Measurements from ENCODE around the gene RERE. TPM values are rescaled to one million over a fixed set of nuclear protein-coding genes. Genes with fewer than 3 reads are reported as not detected.

The RERE gene
- total RNA-seq, 1 experiment from 2014 or later: 73.4 TPM

DNA sequence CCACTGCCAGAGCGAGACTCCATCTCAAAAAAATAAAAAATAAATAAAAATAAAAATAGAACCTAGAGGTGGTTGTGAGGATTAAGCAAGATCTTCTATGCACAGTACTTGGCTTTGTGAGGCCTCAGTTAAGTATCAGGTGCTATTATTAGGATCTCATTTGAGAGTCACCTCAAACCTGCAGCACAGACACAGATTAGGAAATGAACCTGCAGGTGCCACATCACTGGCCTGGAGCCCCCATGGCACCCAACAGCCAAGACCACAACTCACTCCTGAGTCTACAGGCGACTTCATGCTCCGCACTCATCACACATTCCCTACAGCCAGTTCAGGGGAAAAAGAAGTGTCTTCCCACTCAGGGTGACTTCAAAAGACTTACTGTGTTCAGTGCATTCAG lies 322.8 kb downstream of the RERE start:
- H3K4me2 ChIP-seq: no peak overlapping the region

DNA sequence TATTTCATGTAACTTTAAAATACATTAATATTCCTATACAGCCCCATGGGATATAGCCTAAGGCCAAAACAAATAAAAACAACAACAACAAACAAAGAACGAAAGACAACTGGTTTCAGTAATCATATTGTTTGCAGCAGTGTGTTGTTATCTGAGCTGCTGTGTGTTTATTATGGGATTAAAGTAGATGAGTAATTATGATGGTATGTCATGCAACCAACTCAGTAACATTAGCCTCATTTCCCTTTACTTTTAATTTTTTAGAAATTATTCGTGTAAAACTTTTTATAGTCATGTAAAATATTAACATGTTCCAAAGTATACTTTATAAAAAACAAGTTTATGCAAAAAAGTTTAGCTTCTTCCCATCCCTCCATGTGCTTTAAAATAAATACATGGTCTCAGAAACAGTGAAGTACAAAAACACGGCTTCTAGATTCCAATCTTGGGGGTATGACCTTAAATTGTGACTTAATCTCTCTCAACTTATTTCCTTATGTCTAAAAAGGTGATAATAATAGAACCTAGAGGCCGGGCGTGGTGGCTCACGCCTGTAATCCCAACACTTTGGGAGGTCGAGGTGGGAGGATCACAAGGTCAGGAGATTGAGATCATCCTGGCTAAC lies 323.4 kb downstream of the RERE start:
- DNase-seq: peak in 1 of 2 experiments; percentile 61
- Histone ChIP-seq H4K20me1 (ENCODE audit: insufficient read depth) (no peaks in the 10 kb centered on the region), H3K27me3 (ENCODE audit: insufficient read depth, low read depth) (no peaks in the 10 kb centered on the region), H3K9me2 (ENCODE audit: insufficient read depth) (no peaks in the 10 kb centered on the region), H2AFZ (no peak overlapping the region), H3K9me3 (ENCODE audit: insufficient read depth, low read depth) (no peaks in the 10 kb centered on the region), H3F3A (ENCODE audit: insufficient read depth, low read depth) (peaks cover 17% of the 10 kb centered on the region; the same call in 1 of the 2 replicates), H3K4me1 (replicated peaks; ENCODE audit: insufficient read depth) (peaks cover 29% of the 10 kb centered on the region), H3K79me2 (ENCODE audit: low read depth) (peaks cover 13% of the 10 kb centered on the region; the same call in 1 of the 2 replicates), H3K4me3 (no peak overlapping the region), H3K27ac (peak overlapping the region; percentile 48), H3K36me3 (ENCODE audit: low read depth) (0 out of 2 replicates have a peak, but pooled peaks cover 4% of the 10 kb centered on the region), H3K4me2 (peak overlapping the region; percentile 8; the same call in 1 of the 2 replicates)
- TF ChIP-seq EZH2 (IDR thresholded peaks at IDR 0.05; ENCODE audit: low read depth): no peak
- TF ChIP-seq, protein P1, sequence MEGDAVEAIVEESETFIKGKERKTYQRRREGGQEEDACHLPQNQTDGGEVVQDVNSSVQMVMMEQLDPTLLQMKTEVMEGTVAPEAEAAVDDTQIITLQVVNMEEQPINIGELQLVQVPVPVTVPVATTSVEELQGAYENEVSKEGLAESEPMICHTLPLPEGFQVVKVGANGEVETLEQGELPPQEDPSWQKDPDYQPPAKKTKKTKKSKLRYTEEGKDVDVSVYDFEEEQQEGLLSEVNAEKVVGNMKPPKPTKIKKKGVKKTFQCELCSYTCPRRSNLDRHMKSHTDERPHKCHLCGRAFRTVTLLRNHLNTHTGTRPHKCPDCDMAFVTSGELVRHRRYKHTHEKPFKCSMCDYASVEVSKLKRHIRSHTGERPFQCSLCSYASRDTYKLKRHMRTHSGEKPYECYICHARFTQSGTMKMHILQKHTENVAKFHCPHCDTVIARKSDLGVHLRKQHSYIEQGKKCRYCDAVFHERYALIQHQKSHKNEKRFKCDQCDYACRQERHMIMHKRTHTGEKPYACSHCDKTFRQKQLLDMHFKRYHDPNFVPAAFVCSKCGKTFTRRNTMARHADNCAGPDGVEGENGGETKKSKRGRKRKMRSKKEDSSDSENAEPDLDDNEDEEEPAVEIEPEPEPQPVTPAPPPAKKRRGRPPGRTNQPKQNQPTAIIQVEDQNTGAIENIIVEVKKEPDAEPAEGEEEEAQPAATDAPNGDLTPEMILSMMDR (conservative IDR thresholded peaks at IDR 0.05): no peak
- ChIA-PET CTCF (interaction anchor here (0.6 kb wide), 1 partner anchor 291 kb away, joined by 3 read pairs; no protein-coding TSS in a partner anchor), POLR2A (ENCODE audit: unreplicated experiment) (no interaction called here)
- intact Hi-C loops (cut with micrococcal nuclease; ENCODE audit: unreplicated experiment): no loop called here
- BruUV-seq (replicated peaks): no TSS peak

More for the DNA sequence above, 322.8 kb downstream of the RERE start:
- ChIA-PET CTCF (interaction anchor here (0.6 kb wide), 1 partner anchor 290 kb away, joined by 3 read pairs; no protein-coding TSS in a partner anchor), POLR2A (ENCODE audit: unreplicated experiment) (no interaction called here)
- BruUV-seq (replicated peaks): no TSS peak
- Histone ChIP-seq H3K79me2 (ENCODE audit: low read depth) (peaks cover 13% of the 10 kb centered on the region; the same call in 1 of the 2 replicates), H3K36me3 (ENCODE audit: low read depth) (0 out of 2 replicates have a peak, but pooled peaks cover 4% of the 10 kb centered on the region), H3K4me1 (replicated peaks; ENCODE audit: insufficient read depth) (peaks cover 29% of the 10 kb centered on the region), H3K27ac (no peak overlapping the region; the same call in 1 of the 2 replicates), H3K9me2 (ENCODE audit: insufficient read depth) (no peaks in the 10 kb centered on the region), H4K20me1 (ENCODE audit: insufficient read depth) (no peaks in the 10 kb centered on the region), H3F3A (ENCODE audit: insufficient read depth, low read depth) (peaks cover 17% of the 10 kb centered on the region; the same call in 1 of the 2 replicates), H3K9me3 (ENCODE audit: insufficient read depth, low read depth) (no peaks in the 10 kb centered on the region), H3K27me3 (ENCODE audit: insufficient read depth, low read depth) (no peaks in the 10 kb centered on the region), H2AFZ (no peak overlapping the region), H3K4me3 (no peak overlapping the region)
- intact Hi-C loops (cut with micrococcal nuclease; ENCODE audit: unreplicated experiment): no loop called here
- TF ChIP-seq EZH2 (IDR thresholded peaks at IDR 0.05; ENCODE audit: low read depth): no peak
- TF ChIP-seq, protein P1 (conservative IDR thresholded peaks at IDR 0.05): no peak
- DNase-seq: no peak

DNA sequence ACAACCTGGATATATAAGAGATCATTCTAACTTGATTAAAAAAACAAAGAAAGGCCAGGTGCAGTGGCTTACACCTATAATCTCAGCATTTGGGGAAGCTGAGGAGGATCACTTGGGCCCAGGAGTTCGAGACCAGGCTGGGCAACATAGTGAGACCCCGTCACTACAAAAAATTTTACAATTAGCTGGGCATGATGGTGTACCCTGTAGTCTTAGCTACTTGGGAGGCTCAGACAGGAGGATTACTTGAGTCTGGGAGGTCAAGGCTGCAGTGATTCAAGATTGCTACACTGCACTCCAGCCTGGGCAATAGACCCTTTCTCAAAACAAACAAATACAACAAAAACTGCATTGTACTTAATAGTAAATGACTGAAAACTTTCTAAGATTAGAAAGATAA lies 330.2 kb downstream of the RERE start:
- ChIA-PET POLR2A (ENCODE audit: unreplicated experiment) (no interaction called here), CTCF (no interaction called here)
- Histone ChIP-seq H3K27me3 (ENCODE audit: insufficient read depth, low read depth) (no peaks in the 10 kb centered on the region), H3K4me1 (replicated peaks; ENCODE audit: insufficient read depth) (no peaks in the 10 kb centered on the region; the same call in 1 of the 2 replicates), H3K9me2 (ENCODE audit: insufficient read depth) (no peaks in the 10 kb centered on the region), H2AFZ (no peak overlapping the region), H3K79me2 (ENCODE audit: low read depth) (no peaks in the 10 kb centered on the region), H3F3A (ENCODE audit: insufficient read depth, low read depth) (no peaks in the 10 kb centered on the region), H3K36me3 (ENCODE audit: low read depth) (0 out of 2 replicates have a peak, but pooled peaks cover 3% of the 10 kb centered on the region), H4K20me1 (ENCODE audit: insufficient read depth) (no peaks in the 10 kb centered on the region), H3K4me2 (no peak overlapping the region), H3K9me3 (ENCODE audit: insufficient read depth, low read depth) (no peaks in the 10 kb centered on the region), H3K4me3 (no peak overlapping the region), H3K27ac (no peak overlapping the region)
- intact Hi-C loops (cut with micrococcal nuclease; ENCODE audit: unreplicated experiment): no loop called here
- BruUV-seq (replicated peaks): no TSS peak
- no peak for TF ChIP-seq EZH2 (IDR thresholded peaks at IDR 0.05; ENCODE audit: low read depth)
- TF ChIP-seq, protein P1 (conservative IDR thresholded peaks at IDR 0.05): no peak
- no peak for DNase-seq

All from PC-9 (cell line).